ENCODE measurements around the gene ANKRD18A. TPM values are rescaled to one million over a fixed set of nuclear protein-coding genes. Genes with fewer than 3 reads are reported as not detected.
"Not testable (repeated sequence)": the region's sequence is repeated elsewhere in the genome, so short reads cannot be mapped to it uniquely, and the experiment has no call there.

ANKRD18A gene
- total RNA-seq, 1 donor from 2014 or later = 7.1 TPM

- H3K27ac Mint-ChIP-seq; H3K27me3 Mint-ChIP-seq; DNase-seq (ENCODE audit: extremely low spot score, unreplicated experiment); H3K36me3 Mint-ChIP-seq; H3K9me3 Mint-ChIP-seq; H3K4me1 Mint-ChIP-seq (ENCODE audit: unreplicated experiment); H3K4me3 Mint-ChIP-seq: not testable (repeated sequence)
Observed at GRCh38 chr9:38580112-38580511, 40.3 kb downstream of the ANKRD18A start.

GRCh38 chr9:38576181-38576580, 44.2 kb downstream of the ANKRD18A start:
- not testable (repeated sequence) for DNase-seq (ENCODE audit: extremely low spot score, unreplicated experiment); H3K27ac Mint-ChIP-seq; H3K9me3 Mint-ChIP-seq; H3K4me3 Mint-ChIP-seq; H3K27me3 Mint-ChIP-seq; H3K4me1 Mint-ChIP-seq (ENCODE audit: unreplicated experiment); H3K36me3 Mint-ChIP-seq

GRCh38 chr9:38566048-38566447, 54.3 kb downstream of the ANKRD18A start:
- H3K27me3 Mint-ChIP-seq; H3K36me3 Mint-ChIP-seq; DNase-seq (ENCODE audit: extremely low spot score, unreplicated experiment); H3K9me3 Mint-ChIP-seq; H3K4me1 Mint-ChIP-seq (ENCODE audit: unreplicated experiment); H3K27ac Mint-ChIP-seq; H3K4me3 Mint-ChIP-seq: not testable (repeated sequence)

GRCh38 chr9:38565178-38565577, 55.2 kb downstream of the ANKRD18A start:
- not testable (repeated sequence) for H3K9me3 Mint-ChIP-seq; H3K36me3 Mint-ChIP-seq; H3K4me3 Mint-ChIP-seq; H3K27me3 Mint-ChIP-seq; DNase-seq (ENCODE audit: extremely low spot score, unreplicated experiment); H3K4me1 Mint-ChIP-seq (ENCODE audit: unreplicated experiment); H3K27ac Mint-ChIP-seq

GRCh38 chr9:38563911-38564310, 56.5 kb downstream of the ANKRD18A start:
- DNase-seq (ENCODE audit: extremely low spot score, unreplicated experiment); H3K4me3 Mint-ChIP-seq; H3K27me3 Mint-ChIP-seq; H3K9me3 Mint-ChIP-seq; H3K4me1 Mint-ChIP-seq (ENCODE audit: unreplicated experiment); H3K27ac Mint-ChIP-seq; H3K36me3 Mint-ChIP-seq: not testable (repeated sequence)

- H3K27ac Mint-ChIP-seq; H3K4me1 Mint-ChIP-seq (ENCODE audit: unreplicated experiment); H3K27me3 Mint-ChIP-seq; DNase-seq (ENCODE audit: extremely low spot score, unreplicated experiment); H3K4me3 Mint-ChIP-seq; H3K36me3 Mint-ChIP-seq; H3K9me3 Mint-ChIP-seq: not testable (repeated sequence)
Observed at GRCh38 chr9:38561134-38561533, 59.3 kb downstream of the ANKRD18A start.

GRCh38 chr9:38559172-38559571, 61.2 kb downstream of the ANKRD18A start:
- H3K27me3 Mint-ChIP-seq; H3K36me3 Mint-ChIP-seq; H3K27ac Mint-ChIP-seq; H3K4me3 Mint-ChIP-seq; H3K4me1 Mint-ChIP-seq (ENCODE audit: unreplicated experiment); DNase-seq (ENCODE audit: extremely low spot score, unreplicated experiment); H3K9me3 Mint-ChIP-seq: not testable (repeated sequence)

GRCh38 chr9:38557746-38558145, 62.6 kb downstream of the ANKRD18A start:
- H3K4me3 Mint-ChIP-seq; H3K9me3 Mint-ChIP-seq; DNase-seq (ENCODE audit: extremely low spot score, unreplicated experiment); H3K4me1 Mint-ChIP-seq (ENCODE audit: unreplicated experiment); H3K27ac Mint-ChIP-seq; H3K36me3 Mint-ChIP-seq: not testable (repeated sequence)
- peaks cover 10% of the 10 kb centered on the region for H3K27me3 Mint-ChIP-seq

GRCh38 chr9:38554966-38555365, 65.4 kb downstream of the ANKRD18A start:
- not testable (repeated sequence) for H3K9me3 Mint-ChIP-seq; DNase-seq (ENCODE audit: extremely low spot score, unreplicated experiment); H3K36me3 Mint-ChIP-seq; H3K4me1 Mint-ChIP-seq (ENCODE audit: unreplicated experiment); H3K27ac Mint-ChIP-seq; H3K4me3 Mint-ChIP-seq
- peaks cover 17% of the 10 kb centered on the region for H3K27me3 Mint-ChIP-seq

- not testable (repeated sequence) for H3K4me3 Mint-ChIP-seq; DNase-seq (ENCODE audit: extremely low spot score, unreplicated experiment); H3K9me3 Mint-ChIP-seq; H3K36me3 Mint-ChIP-seq; H3K27ac Mint-ChIP-seq; H3K4me1 Mint-ChIP-seq (ENCODE audit: unreplicated experiment)
- peaks cover 17% of the 10 kb centered on the region for H3K27me3 Mint-ChIP-seq
Observed at GRCh38 chr9:38553019-38553418, 67.4 kb downstream of the ANKRD18A start.

GRCh38 chr9:38546497-38547163, 73.8 kb downstream of the ANKRD18A start:
- not testable (repeated sequence) for H3K36me3 Mint-ChIP-seq; H3K27me3 Mint-ChIP-seq; H3K4me3 Mint-ChIP-seq; DNase-seq (ENCODE audit: extremely low spot score, unreplicated experiment); H3K4me1 Mint-ChIP-seq (ENCODE audit: unreplicated experiment); H3K27ac Mint-ChIP-seq; H3K9me3 Mint-ChIP-seq

GRCh38 chr9:38540535-38540934, 79.9 kb downstream of the ANKRD18A start:
- not testable (repeated sequence) for H3K27ac Mint-ChIP-seq; H3K9me3 Mint-ChIP-seq; DNase-seq (ENCODE audit: extremely low spot score, unreplicated experiment); H3K4me1 Mint-ChIP-seq (ENCODE audit: unreplicated experiment); H3K27me3 Mint-ChIP-seq; H3K4me3 Mint-ChIP-seq; H3K36me3 Mint-ChIP-seq

Measured in type B pancreatic cell (in vitro differentiated cells).